HL-60/S4 treated with retinoic acid at 250 ng/mL for 4 days and 3 days (cell line): ENCODE measurements around the gene SLC5A10.

ENCODE experiments used
- in situ Hi-C: fragments of 300-500 bp; cut with MboI; formaldehyde crosslinking; loops from 2 replicates; pipeline ENCODE4 v1.7.0; 2022; ENCODE audit warnings: low sequenced_read_pairs

The SLC5A10 gene

DNA sequence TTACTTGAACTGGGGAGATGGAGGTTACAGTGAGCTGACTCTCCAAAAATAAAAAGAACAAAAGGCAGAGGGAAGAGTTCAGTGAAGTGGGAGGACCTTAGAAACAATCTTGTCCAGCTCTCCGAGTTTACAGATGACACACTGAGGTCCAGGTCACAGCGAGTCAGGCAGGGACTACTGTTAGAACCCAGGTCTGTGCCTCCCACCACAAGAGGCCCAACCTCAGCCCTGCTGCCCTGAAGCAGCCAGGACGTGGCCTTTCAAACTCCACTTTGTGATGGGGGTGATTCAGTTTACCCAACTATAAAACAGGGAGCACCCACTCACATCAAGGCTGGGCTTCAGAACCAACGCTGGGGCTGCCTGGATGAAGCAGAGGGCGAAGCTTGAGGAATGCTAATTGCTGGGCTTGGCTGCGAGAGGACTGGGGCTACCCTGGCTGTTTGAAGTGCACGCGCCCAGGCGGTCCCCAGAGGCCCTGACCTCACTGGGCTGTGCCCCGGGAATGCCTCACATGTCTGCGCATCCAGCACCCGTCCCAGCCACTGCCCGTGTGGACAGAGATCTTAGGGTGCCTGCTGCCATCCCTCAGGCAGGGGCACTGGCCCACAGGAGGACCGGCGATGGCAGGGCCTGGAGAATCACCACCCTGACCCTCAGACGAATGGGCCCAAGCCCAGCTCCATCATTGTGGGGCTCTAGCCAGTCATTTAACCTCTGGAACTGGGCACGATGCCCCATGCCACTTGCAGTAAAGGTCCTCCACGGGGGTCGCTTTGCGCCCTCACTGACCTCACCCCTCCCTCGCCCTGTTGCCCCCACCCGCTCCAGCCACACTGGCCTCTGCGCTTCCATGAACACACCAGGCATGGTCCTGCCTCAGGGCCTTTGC, 11.4 kb downstream of the SLC5A10 start:
- in situ Hi-C loops = no loop called here

DNA sequence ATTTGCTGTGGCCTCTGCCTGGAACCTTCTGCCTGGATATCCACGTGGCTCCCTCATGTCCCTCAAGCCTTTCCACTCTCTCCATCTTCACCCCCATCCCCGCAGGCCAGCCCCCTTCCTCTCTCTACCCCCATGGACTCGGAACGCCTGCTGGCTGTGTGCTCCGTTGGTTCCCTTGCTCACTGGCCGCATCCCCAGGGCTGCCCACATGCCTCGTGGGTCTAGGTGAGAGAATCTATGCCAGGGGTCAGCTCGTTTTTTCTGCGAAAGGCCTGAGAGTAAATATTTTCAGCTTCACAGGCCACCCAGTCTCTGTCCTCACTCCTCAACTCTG, 12.0 kb downstream of the SLC5A10 start:
- in situ Hi-C loops = no loop called here

DNA sequence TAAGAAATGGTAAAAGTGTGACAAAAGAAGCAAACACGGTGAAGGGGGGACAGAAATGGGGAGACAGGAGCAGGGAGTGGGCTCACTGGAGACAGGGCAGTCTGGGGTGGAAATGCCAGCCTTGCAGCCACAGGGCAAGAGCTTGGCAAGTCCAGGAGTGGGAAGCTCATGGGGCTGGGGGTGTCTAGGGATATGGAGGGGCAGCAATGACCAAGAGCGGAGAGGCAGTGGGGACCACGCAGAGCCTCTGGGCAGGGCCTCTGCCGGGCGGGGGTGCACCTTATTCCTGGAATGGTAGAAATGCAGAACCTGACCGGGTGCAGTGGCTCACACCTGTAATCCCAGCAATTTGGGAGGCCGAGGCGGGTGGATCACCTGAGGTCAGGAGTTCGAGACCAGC, 12.6 kb downstream of the SLC5A10 start:
- in situ Hi-C loops = no loop called here

DNA sequence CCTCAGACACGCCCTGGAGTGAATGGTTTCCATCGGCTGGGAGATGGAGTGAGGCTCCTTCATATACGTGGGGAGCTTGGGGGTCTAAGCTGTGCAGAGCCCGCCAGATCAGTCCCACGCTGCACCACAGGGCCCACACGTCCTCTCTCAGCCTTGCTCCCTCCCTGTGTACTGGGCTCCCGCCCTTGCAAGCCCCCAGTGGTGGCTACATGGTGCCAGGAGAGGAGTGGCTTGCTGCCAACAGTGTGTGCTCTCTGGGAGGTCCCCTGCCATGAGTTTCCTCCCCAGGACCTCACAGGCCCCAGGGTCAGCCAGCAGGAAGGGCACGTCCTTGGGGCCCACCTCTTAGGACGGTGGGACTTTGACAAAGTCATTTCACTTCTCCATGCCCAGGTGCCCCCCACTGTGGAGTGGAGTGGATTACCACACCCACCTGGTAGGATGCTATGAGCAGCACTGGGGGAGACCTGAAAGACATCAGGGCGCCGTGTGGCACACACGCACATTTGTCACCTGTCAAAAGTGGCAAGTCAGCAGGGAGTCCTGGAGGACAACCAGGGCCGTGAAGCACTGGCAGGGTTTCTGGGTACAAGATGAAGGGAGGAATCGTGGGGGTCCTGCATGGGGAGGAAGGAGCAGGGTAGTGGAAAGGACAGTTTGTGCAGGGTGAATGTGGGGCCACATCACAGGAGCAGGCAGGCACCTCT, 13.7 kb downstream of the SLC5A10 start:
- in situ Hi-C loops = no loop called here

DNA sequence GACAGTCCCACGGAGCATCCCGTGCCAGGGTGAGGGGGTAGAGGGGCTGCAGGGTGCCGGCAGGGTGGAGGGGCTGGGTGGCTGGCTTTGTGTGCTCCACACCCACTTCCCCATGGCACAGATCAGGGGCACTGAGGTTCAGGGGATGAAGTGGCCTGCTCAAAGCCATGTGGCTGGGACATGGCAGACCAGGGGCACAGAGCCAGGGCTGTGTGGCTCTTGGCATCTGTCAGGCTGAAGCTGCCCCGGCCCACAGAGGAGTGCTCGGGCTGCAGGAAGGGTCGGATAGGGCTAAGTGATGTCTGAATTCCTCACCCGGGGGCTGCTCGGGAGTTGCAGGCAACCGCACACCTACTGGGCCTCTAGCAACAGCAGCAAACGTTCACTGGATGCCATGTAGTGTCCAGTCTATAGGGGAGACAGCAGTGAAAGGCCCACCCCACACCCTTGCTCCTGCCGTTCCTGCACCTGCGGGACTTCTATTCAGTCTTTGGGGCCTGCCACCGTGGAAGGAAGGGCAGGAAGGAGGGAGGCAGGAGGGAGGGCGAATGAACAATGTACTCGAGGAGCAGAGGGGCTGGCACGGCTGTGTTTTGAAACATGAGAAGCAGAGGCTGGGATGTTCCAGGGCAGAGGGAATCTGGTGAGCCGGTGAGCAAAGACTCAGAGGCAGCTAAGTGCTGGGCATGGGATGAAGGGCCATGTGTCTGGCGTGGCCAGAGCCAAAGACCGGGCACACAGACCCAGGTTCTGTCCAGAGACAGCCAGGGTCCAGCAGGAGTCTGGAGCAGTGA, 15.1 kb downstream of the SLC5A10 start:
- in situ Hi-C loops = no loop called here

DNA sequence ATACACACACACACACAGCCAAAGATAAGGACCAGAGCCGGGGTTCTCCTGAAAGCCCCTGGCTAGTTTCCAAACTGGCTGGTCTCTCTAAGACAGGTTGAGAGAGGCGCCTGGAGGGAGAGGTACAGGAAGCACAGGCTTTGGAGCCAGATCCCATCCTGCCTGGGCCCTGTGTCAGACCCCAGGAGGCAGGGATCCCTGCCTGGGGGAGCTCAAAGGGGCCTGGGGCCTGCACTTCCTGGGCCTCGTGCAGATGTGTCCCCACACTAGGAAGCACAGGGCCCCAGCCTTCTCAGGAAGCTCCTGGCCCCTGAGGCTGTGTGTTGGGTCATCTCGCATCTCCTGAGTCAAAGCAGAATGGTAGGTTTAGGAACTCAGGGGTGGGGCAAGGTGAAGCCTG, 16.0 kb downstream of the SLC5A10 start:
- in situ Hi-C loops = no loop called here

DNA sequence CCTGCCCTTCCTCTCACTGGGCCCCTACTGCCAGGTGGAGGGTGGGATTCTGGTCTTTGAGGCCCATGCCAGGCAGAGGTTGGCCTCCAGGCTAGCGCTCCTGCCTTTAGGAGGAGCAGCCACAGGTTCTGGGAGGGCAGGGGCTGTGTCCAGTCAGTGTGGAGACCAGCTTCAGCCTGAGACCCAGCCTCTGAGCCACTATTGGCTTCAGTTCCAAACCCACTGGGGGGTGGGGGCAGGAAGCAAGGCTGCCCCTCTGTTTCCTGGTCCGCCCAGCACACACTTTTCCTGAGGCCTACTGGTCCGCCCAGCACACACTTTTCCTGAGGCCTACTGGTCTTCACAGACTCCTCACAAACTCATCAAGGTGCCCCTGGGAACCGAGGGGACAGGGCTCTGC, 16.4 kb downstream of the SLC5A10 start:
- in situ Hi-C loops = no loop called here

DNA sequence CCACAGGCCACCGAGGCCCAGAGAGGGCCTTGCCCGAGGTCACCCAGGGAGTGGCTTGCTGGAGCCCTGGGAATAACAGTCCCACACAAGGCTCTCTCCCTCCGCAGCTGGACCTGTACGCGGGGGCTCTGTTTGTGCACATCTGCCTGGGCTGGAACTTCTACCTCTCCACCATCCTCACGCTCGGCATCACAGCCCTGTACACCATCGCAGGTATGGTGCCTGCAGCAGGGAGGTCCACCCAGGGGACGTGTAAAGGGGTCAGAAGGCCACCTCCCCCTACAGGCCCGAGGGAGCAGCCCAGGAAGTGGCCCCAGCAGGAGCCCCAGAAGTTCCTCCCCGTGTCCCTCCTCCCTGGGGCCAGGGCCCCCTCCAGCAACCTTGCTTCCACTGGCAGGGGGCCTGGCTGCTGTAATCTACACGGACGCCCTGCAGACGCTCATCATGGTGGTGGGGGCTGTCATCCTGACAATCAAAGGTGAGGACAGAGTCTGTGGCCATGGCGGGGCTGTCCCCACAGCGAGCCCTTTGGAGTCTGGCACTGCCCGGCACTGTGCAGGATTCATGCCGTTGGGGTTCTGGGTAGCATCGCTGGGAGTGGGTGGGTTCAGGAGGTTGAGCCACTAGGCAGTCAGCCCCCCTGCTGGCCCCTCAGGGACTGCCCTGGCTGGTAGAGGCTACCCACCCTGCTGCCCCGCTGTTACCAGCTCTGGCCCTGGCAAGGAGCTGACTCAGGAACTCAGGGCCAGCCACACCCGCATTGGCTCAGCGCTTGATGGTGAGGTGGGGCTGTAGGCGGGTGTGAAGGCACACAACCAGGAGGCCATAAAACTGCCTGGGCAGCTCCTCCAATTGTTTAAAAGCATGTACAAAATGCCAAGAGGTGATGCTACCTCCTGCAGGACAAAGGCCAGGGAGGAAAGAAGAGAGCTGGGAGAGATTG, 17.3 kb downstream of the SLC5A10 start:
- in situ Hi-C loops = no loop called here

DNA sequence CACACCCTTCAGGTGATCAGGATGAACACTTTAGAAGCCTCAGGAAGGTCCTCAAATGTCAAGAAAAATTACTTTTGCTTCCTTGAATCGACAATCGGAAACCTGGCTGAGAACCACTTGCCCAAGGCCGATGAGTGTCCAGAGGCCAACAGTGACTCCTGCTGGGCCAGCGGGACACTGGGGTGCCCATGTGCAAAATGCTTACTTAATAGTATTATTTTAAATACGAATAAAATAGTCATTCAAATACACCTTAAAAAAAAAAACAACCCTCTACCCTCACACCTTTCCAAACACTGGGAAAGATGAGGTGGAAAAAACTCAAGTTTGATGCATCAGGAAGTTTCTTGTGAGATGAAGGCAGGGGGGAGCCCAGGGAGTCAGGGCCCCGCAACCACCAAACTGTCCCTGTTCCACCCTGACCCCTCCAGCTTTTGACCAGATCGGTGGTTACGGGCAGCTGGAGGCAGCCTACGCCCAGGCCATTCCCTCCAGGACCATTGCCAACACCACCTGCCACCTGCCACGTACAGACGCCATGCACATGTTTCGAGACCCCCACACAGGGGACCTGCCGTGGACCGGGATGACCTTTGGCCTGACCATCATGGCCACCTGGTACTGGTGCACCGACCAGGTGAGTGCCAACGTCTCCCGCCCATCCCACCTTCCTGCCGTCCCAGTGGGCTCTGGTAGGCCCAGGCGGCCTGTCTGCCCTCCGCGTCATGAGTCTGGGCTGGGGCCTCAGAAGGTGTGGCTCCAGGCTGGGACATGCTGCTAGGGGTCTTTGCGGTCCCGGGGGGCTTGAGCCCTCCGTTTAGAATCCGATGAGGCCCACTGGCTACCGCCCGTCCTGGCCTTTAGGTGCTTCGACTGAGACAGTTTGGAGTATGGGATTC, 18.9 kb downstream of the SLC5A10 start:
- in situ Hi-C loops = no loop called here

DNA sequence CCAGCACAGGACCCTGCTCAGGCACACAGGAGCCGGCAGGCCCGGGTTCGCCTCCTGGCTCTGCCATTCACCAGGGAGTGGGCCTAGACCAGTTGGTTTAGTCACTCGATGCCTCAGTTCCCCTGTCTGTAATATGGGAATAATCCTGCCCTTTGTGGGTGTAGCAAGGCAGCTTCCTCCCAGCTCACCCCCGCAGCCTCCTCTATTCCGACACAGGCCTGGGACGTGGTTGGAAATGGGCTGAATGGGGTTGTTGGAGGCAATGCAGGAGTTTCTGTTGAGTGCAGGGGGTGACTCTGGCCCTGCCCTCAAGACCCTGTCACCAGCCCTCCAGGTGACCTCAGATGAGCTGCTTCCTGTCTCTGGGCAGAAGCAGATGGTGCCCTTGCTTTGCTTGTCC, 19.8 kb downstream of the SLC5A10 start:
- in situ Hi-C loops = no loop called here

DNA sequence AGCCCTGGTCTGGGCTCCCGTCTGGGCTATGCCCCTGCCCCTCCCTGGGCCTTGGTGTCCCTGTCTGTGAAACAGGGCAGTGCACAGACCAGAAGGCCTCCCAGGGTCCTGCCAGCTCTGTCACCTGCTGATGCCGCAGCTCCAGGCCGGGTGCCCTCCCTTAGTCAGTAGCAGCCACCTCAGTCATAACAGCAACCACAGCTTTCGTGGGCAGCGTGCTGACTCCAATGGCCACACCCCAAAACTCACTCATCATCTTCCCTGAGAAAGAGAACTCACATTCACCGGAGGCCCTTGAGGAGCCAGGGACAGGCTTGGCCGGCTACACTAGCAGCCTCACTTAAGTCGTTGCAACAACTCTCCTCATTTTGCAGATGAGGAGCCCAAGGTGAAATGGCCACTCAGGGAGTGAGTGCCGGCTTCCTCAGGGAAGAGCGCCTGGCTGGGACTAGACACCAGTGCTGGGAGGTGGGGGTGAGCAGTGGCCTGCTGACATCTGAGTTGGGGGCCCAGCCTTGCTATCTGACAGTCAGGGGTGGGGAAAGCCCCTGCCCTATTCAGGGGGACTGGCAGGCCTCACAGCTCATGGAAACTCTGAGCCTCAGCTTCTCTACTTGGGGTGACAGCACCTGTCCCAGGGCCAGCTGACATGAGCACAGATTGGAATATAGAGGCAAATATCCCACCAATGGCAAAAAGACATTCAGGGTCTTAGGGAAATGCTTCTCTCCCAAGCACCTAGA, 22.6 kb downstream of the SLC5A10 start:
- in situ Hi-C loops = no loop called here

DNA sequence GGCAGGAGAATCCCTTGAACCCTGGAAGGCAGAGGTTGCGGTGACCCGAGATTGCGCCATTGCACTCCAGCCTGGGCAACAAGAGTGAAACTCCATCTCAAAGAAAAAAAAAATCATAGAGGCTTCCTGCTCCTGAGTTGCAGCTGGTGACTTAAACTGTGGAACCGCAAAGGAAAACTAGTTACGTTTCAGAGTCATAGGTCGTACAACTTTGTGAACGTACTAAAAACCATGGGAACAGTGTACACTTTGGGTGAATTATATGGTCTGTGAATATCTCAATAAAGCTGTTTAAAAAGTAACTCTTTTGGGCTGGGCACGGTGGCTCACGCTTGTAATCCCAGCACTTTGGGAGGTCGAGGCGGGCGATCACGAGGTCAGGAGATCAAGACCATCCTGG, 23.6 kb downstream of the SLC5A10 start:
- in situ Hi-C loops = no loop called here

DNA sequence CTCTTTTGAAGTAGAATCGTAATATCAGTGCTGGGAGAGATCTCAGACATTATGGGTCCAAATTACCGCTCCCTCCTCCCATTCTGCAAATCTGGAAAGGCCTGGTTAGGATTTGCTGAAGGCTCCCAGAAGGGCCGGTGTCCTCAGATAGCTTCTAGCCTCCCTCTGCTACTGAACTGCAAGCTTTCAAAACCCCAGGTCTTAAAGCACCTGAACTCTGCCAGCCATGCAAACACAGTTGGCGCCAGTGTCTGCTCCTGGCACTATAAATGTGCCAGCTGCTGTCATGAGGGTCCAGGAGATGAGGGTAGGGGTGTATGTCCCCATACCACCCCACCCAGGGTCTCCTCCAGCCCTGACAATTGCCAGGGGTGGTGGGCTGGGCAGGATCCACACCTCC, 24.2 kb downstream of the SLC5A10 start:
- in situ Hi-C loops = no loop called here

DNA sequence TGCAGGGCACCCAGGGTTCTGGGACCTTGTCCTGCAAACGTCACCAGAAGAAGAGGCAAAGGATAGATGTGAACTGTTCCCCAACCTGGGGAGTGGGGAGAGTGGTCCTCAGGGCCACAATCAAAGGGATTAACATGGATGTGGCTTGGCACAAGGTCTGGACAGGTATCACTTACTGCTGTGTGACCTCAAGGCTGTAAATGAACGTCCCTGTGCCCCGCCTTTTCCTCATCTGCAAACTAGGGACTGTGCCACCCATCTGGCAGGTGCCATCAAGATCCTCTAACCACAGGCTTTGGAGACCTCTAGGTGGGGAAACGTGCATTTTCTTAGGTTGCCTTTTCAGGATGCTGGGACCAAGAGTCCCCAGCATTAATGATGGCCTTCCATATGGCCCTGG, 25.1 kb downstream of the SLC5A10 start:
- in situ Hi-C loops = no loop called here

DNA sequence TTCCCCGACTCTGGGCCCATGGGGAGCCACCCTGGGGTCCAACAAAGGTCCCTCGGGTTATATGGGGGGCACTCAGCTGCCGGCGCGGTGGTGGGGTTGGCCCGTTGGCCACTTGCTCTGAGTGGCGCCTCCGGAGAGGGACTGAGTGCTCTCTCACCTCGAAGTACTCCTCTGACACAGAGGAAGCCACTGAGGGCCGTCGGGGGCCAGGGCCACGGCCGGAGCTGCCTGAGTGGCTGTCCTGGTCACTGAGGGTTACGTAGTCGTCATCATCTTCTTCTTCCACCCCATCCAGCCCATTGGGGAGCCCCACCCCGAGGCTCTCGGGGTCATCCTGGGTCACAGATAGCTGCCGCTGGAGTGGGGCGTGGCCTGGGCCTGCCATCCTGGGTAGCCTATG, 25.7 kb downstream of the SLC5A10 start:
- in situ Hi-C loops = no loop called here

DNA sequence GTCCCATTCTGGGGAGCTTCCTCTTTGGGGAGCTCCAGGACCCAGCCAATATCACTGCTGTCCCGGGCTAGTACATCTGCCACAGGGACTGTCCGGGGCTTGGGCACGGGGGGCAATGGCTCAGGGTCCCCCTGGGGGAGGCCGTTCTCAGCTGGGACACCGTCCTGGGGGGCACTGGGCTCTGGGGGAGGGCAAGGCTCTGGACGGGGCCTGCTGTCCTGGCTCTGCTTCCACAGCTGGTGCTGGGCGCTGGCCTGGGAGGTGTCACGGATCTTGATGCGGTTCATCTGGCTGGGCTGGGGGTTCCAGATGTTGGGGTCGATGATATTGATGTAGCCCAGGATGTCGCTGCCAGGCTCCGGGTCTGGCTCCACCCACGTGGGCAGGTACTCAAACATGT, 26.1 kb downstream of the SLC5A10 start:
- in situ Hi-C loops = no loop called here

DNA sequence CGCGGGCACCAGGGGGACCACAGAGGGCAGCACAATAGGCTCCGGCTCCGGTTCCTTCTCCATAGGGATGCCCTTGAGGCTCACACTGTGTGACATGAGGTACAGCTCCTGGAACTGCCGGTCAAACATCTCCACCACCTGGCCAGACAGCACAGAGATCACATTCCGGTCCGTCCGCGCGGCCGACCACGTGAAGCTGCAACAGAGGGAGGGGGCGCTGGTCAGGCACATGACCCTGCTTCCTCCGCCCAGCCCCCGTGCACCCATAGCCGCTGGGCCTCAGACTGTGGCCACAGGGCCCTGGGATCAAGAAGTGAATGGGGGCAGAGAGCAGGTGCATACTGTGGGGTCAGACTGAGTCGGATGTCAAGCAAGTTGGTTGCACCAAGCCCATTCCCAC, 26.7 kb downstream of the SLC5A10 start:
- in situ Hi-C loops = no loop called here

DNA sequence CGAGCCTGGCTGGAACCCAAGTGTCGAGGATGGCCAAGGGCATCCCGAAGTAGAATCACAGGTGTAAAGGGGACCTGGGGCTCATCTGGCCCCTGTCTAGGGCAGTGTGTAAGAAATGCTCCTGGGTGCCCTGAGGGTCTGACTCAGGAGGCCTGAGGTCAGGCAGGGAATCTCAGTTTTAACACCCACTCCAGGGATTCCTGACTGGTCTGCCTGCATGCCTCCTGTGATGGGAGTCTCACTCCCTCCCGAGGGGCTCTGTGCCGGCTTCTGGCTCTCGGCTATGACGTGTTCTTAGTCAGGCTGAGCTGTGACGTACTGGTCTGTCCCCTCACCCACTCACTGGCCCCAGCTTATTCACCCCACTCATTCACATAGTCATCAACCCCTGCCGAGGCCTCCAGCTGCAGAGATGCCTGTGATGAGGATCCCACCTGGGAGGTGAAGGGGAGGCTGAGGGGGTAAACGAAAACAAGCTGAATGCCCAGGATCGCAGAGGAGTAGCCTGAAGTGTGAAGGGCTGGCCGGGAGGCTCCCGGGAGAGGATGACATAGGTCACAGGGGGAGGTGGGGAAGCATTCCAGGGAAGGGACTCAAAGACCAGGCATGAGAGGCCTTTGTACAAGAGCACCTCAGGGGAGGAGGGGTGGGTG, 28.8 kb downstream of the SLC5A10 start:
- in situ Hi-C loops = no loop called here

DNA sequence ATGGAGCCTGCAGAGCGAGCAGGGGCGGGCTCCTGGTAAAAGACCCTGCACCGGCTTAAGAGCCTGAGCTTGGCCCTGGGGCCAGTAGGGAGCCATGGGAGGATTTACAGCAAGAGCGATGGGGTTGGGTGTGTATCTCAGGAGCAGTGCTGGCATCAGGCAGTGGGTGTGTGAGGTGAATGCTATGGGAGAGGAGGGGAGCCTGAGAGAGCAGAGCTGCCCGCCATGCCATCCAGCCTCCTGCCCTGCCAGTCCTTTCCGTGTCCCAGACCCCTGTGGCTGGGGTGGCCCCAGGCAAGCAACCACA, 29.3 kb downstream of the SLC5A10 start:
- in situ Hi-C loops = no loop called here
